HUES6 (cell line): Measurements from ENCODE around the gene ACSS2.

Source experiments
- H3K27ac ChIP-seq: 2 replicates; pipeline ENCODE4 v1.7.0; 2013; ENCODE audit warnings: low read depth, mild to moderate bottlenecking, low read length, inconsistent platforms
- H3K27me3 ChIP-seq: 2 replicates; pipeline ENCODE4 v1.6.1; 2013; ENCODE audit warnings: low read length; ENCODE audit not compliant: control insufficient read depth, insufficient read depth
- H3K36me3 ChIP-seq: 2 replicates; pipeline ENCODE4 v1.6.1; 2013; ENCODE audit warnings: low read length; ENCODE audit not compliant: control insufficient read depth, insufficient read depth
- H3K4me1 ChIP-seq: 2 replicates; pipeline ENCODE4 v1.6.1; 2013; ENCODE audit warnings: low read length; ENCODE audit not compliant: control insufficient read depth, insufficient read depth
- H3K4me3 ChIP-seq: 2 replicates; pipeline ENCODE4 v1.5.1; 2013; ENCODE audit warnings: low read depth, low read length
- H3K9ac ChIP-seq: one replicate; pipeline ENCODE4 v1.6.1; 2013; ENCODE audit warnings: mild to moderate bottlenecking, low read length
- H3K9me3 ChIP-seq: 2 replicates; pipeline ENCODE4 v1.6.1; 2013; ENCODE audit warnings: low read depth, low read length; ENCODE audit not compliant: control insufficient read depth, insufficient read depth

ACSS2 gene

DNA sequence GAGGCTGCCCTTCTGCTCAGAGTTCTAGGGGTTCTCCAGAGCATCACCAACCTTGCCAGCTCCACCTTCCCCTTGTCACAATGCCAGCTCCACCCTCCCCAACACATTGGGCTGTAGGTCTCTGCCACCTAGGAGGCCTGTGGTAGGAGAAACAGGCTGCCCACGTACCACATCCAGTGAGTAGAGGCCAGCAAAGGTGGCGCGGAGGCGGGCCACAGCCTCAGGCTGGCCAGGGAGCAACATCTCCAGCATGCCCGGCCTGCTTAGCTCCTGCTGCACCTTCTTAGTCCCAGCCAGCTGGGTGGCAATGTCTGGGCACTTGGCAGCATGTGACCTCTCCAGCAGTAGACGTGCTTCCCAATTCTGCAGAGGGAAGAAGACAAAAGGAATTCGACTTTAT is 55.4 kb downstream of the ACSS2 start:
- Histone ChIP-seq H3K9ac (no peak overlapping the region), H3K36me3 (peaks cover 71% of the 10 kb centered on the region), H3K9me3 (no peaks in the 10 kb centered on the region), H3K27me3 (no peaks in the 10 kb centered on the region), H3K4me3 (no peak overlapping the region), H3K4me1 (no peaks in the 10 kb centered on the region), H3K27ac (no peak overlapping the region)

- H3K36me3 ChIP-seq = peaks cover 58% of the 10 kb centered on the region
- H3K4me1 ChIP-seq = no peaks in the 10 kb centered on the region
- H3K4me3 ChIP-seq = no peak overlapping the region
- no peak overlapping the region for H3K9ac ChIP-seq
- H3K9me3 ChIP-seq = no peaks in the 10 kb centered on the region
- H3K27ac ChIP-seq = no peak overlapping the region
- no peaks in the 10 kb centered on the region for H3K27me3 ChIP-seq
Measured at GRCh38 chr20:34938466-34939163, 62.2 kb downstream of the ACSS2 start.

DNA sequence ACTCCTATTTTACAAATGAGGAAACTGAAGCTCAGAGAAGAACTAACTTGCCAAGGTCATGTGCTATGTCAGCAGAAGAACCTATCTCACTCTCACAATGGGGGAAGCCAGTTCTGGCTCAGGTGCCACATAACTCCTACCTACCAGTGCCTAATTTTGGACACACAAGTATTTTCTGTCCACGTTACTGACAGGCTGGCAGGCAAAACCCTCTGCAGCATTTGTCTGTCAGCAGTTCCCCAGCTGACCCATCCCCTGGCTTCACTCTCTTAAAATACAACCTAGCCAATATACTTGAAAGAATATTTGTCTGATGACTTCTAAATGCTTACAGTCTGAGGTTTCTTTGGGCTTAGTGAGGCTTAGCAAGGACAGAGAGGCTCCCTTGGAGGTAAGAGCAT is 63.7 kb downstream of the ACSS2 start:
- Histone ChIP-seq H3K9ac (no peak overlapping the region), H3K4me3 (no peak overlapping the region), H3K27ac (no peak overlapping the region), H3K36me3 (peaks cover 58% of the 10 kb centered on the region), H3K27me3 (no peaks in the 10 kb centered on the region), H3K4me1 (no peaks in the 10 kb centered on the region), H3K9me3 (no peaks in the 10 kb centered on the region)

DNA sequence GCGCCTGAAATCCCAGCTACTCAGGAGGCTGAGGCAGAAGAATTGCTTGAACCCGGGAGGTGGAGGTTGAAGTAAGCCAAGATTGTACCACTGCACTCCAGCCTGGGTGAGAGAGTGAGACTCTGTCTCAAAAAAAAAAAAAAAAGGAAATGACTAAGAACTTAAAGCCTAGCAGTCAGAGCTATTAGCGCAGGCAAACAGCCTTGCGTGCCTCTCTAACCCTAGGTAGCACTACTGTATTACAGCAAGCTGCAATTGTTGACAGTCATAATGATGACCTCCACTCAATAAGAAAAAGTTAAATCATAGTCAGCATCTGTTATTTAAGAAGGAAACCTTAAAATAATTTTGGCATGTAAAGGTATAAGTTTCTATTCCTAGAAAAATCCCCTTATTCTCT is 64.8 kb downstream of the ACSS2 start:
- no peak overlapping the region for H3K27ac ChIP-seq
- no peaks in the 10 kb centered on the region for H3K27me3 ChIP-seq
- H3K9me3 ChIP-seq = no peaks in the 10 kb centered on the region
- H3K4me1 ChIP-seq = no peaks in the 10 kb centered on the region
- H3K36me3 ChIP-seq = peaks cover 63% of the 10 kb centered on the region
- no peak overlapping the region for H3K4me3 ChIP-seq
- no peak overlapping the region for H3K9ac ChIP-seq

DNA sequence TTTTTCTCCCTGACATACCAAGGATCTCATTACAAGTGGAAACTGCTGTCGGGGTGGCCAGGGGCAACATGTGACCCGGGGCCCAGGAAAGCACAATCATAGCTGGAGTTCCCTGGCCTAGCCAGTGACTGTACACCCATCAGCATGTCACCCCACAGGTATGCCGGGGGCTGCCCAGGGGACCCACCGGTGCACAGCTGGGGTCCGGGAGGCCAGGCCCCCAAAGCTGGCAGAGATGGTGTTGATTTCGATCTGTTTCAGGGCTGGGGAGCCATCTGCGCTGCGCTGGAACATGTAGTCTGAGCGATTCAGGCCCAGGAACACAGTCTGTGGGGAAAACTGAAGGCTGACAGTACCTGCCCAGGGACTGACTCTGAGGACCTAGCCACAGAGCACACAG is 65.9 kb downstream of the ACSS2 start:
- no peaks in the 10 kb centered on the region for H3K4me1 ChIP-seq
- no peaks in the 10 kb centered on the region for H3K27me3 ChIP-seq
- no peak overlapping the region for H3K27ac ChIP-seq
- no peak overlapping the region for H3K9ac ChIP-seq
- H3K36me3 ChIP-seq = peaks cover 61% of the 10 kb centered on the region
- no peaks in the 10 kb centered on the region for H3K9me3 ChIP-seq
- no peak overlapping the region for H3K4me3 ChIP-seq

GRCh38 chr20:34943808-34944567 is 67.6 kb downstream of the ACSS2 start:
- no peaks in the 10 kb centered on the region for H3K4me1 ChIP-seq
- no peak overlapping the region for H3K27ac ChIP-seq
- H3K9me3 ChIP-seq = no peaks in the 10 kb centered on the region
- H3K9ac ChIP-seq = no peak overlapping the region
- H3K4me3 ChIP-seq = no peak overlapping the region
- peaks cover 54% of the 10 kb centered on the region for H3K36me3 ChIP-seq
- no peaks in the 10 kb centered on the region for H3K27me3 ChIP-seq

DNA sequence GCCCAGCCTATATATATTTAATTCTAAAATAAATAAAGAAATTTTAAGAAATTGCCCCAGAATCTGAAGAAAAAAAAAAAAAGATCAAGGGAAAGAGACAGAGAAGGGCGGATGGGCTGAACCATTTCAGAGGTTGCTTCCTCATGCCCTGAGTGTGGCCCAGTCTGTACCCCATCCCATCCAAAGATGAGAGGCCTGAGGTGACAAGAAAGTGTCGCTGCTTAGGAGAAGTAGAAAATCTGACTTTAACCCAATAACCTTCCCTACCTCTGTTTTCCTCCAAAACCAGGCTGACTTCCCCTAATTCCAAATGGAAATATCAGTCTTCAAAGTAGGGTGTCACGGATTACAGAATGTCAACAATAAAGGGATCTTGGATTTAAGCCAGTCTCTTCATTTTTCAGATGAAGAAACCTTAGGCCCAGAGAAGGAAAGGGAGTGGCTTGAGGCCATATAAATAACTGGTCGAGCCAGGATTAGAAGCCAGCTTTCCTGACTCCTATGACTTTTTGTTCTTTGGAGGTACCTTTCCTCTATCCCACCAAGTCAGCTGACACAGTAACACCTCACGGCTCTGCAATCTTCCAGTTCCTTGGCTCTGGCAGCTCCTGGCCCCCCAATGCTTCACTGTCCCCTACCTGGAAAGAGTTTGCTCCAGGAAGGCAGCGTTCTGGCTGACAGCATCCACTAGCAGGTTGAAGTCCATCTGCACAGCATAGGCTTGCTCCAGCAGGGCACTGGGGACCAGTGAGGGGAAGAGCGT is 69.1 kb downstream of the ACSS2 start:
- Histone ChIP-seq H3K36me3 (peaks cover 62% of the 10 kb centered on the region), H3K27ac (no peak overlapping the region), H3K27me3 (no peaks in the 10 kb centered on the region), H3K9me3 (no peaks in the 10 kb centered on the region), H3K4me3 (no peak overlapping the region), H3K9ac (no peak overlapping the region), H3K4me1 (no peaks in the 10 kb centered on the region)

DNA sequence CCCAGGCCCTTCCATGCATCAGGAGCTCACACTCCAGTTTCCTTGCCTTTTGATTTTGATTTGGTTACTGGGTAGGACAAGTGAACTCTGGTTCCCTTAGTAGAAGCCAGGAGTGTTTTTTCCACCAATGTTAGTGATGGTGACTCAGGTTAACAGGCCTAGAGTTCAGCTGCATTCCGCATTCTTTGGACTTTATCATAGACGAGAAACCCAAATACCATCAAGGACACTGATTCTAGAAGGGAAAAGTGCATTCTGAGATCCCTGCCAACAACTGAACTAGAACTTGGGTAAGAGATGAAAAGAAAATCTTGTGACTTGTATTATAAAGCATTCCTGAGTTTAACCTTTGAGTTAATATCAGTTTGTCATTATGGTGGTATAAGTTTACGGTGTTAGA is 70.2 kb downstream of the ACSS2 start:
- H3K9me3 ChIP-seq = no peaks in the 10 kb centered on the region
- no peak overlapping the region for H3K4me3 ChIP-seq
- H3K27ac ChIP-seq = no peak overlapping the region
- no peaks in the 10 kb centered on the region for H3K4me1 ChIP-seq
- peaks cover 54% of the 10 kb centered on the region for H3K36me3 ChIP-seq
- no peak overlapping the region for H3K9ac ChIP-seq
- no peaks in the 10 kb centered on the region for H3K27me3 ChIP-seq

- H3K4me1 ChIP-seq = no peaks in the 10 kb centered on the region
- H3K9ac ChIP-seq = no peak overlapping the region
- peaks cover 47% of the 10 kb centered on the region for H3K36me3 ChIP-seq
- no peak overlapping the region for H3K4me3 ChIP-seq
- no peaks in the 10 kb centered on the region for H3K9me3 ChIP-seq
- no peaks in the 10 kb centered on the region for H3K27me3 ChIP-seq
- H3K27ac ChIP-seq = no peak overlapping the region
Measured at GRCh38 chr20:34947336-34947735, 70.9 kb downstream of the ACSS2 start.

DNA sequence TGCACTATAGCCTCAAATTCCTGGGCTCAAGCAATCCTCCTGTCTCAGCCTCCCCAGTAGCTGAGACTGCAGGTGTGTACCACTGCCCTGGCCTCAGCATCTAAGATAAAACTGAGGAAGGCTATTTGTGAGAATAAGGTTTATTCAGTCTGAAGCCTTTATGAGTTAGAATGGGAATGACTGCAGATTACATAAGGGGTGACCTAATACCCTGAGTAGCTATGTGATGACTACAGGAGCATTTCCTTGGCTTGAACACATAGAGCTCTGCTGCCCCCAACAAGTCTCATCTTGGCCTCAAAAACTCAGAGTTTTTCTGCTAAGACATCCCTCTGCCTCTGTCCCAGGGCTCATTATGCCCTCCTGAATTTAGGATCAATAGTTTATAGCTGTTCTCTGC is 71.6 kb downstream of the ACSS2 start:
- H3K4me1 ChIP-seq = peaks cover 6% of the 10 kb centered on the region; the same call in 1 of the 2 replicates
- H3K9ac ChIP-seq = no peak overlapping the region
- no peak overlapping the region for H3K27ac ChIP-seq
- H3K4me3 ChIP-seq = no peak overlapping the region
- no peaks in the 10 kb centered on the region for H3K27me3 ChIP-seq
- peaks cover 42% of the 10 kb centered on the region for H3K36me3 ChIP-seq
- no peaks in the 10 kb centered on the region for H3K9me3 ChIP-seq

DNA sequence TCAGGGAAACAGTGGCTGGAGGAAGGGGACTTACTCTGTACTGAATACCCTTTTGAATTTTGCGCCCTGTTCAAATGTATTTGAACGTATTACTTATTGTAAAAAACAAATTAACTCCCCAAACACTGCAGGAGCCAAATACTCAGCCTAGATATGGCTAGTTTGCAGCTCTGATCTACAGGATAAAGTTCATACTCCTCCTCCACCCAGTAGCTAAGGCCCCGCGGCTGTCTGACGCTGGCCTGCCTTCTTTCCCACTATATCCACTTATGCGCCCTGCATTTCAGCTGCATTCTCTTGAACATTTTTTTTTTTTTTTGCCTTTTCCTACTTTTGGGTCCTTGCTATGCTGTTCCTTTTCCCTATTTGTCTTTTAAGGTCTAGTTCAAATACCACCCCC is 72.7 kb downstream of the ACSS2 start:
- no peak overlapping the region for H3K9ac ChIP-seq
- no peak overlapping the region for H3K27ac ChIP-seq
- H3K27me3 ChIP-seq = no peaks in the 10 kb centered on the region
- no peak overlapping the region for H3K4me3 ChIP-seq
- peaks cover 31% of the 10 kb centered on the region for H3K36me3 ChIP-seq
- H3K9me3 ChIP-seq = no peaks in the 10 kb centered on the region
- H3K4me1 ChIP-seq = peaks cover 9% of the 10 kb centered on the region; the same call in 1 of the 2 replicates
